AG09319 (cell line): Measurements from ENCODE around the gene P3H3.

Source experiments
- DNase-seq: peaks from one replicate; pipeline ENCODE4 v3.0.0-alpha.2; 2010; ENCODE audit warnings: low read depth; ENCODE audit errors: extremely low read depth
- CTCF ChIP-seq: IDR thresholded peaks from 2 replicates; pipeline ENCODE4 v1.5.1; 2011; ENCODE audit warnings: low read depth, mild to moderate bottlenecking, inconsistent platforms, low read length, moderate library complexity

The P3H3 gene

DNA sequence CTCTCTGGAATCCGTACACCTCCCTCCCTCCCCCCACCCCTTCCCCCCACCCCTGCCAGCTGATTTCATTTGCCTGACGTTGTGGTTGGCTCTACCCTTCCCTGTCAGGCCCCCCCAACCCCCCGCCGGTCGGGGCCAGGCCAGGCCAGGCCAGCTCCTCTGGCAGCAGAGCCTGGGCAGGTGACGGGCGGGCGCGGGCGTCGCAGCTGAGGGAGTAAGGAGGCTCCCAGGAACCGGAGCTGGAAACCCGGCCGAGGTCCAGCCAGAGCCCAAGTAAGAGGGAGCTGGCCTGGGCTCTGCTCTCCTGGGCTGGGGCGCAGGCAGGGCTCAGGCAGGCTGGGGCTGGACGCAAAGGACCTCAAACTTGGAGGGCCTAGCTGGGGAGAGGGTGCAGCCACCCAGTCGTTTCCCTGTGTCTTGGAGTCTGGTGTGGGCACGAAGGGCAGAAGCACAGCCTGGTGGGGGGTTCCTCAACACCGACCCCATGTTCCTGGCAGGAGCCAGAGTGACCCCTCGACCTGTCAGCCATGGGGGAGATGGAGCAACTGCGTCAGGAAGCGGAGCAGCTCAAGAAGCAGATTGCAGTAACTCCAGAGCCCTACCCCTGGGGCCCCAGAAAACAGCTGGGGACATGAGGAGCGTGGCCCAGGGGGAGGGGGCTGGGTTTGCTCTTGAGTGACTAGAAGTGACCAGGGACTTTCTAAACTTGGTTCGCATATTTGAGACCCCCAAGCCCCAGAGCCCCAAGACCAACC, 12.7 kb downstream of the P3H3 start, which contains the start of gene GNB3:
Gene GNB3, plus strand, starts transcription at position 165 of the 755 bp plus-strand sequence. Its CDS starts 363 bp downstream, at position 528.
- DNase-seq, result no peak
- no peak for TF ChIP-seq CTCF

DNA sequence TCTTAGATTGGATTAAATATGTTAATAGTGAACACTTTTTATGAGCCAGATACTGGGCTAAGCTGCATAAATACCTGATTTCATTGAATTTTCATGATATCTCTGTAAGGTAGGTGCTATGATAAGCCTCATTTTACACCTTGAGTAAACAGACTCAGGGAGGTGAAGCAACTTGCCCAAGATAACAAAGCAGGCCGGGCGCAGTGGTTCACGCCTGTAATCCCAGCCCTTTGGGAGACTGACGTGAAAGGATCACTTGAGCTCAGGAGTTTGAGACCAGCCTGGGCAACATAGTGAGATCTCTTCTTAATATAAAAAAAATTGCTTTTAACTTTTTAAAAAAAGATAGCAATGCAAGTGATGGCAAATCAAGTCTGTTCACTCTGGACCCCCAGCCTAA, 13.9 kb downstream of the P3H3 start:
- no peak for TF ChIP-seq CTCF
- no peak for DNase-seq

GRCh38 chr12:6843118-6843902, 15.1 kb downstream of the P3H3 start:
- TF ChIP-seq CTCF, result no peak
- DNase-seq, result no peak

DNA sequence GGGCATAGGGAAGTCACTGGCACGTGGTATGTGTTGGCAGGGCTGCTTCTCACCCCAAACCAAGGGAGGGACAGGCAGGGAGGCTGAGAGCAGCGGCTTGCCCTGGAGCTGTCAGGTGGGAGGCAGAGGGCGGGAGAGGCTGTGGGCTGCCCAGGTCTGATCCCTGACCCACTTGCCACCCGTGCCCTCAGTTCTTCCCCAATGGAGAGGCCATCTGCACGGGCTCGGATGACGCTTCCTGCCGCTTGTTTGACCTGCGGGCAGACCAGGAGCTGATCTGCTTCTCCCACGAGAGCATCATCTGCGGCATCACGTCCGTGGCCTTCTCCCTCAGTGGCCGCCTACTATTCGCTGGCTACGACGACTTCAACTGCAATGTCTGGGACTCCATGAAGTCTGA, 17.2 kb downstream of the P3H3 start:
- TF ChIP-seq CTCF, result no peak
- DNase-seq, result no peak

DNA sequence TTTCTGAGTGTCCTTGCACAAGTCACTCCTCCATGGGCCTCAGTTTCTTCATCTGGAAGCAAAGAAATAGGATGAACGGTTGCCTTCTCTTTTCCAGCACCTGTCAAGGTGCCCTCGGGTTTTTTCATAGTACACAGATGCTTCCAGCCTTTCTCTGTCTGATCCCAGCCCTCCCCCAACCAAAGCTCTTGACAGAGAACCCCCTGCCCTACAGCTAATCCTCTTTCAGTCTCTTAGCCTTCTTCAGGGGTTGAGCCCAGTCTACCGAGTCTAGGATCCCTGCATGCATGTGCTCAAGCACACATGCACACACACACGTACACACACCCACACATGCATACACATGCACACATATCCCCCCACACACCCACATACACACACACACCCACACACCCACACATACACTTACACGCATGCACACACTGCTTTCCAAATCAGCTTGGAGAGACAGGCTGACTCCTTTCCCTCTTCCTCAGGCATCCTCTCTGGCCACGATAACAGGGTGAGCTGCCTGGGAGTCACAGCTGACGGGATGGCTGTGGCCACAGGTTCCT, 18.2 kb downstream of the P3H3 start:
- no peak for TF ChIP-seq CTCF
- no peak for DNase-seq

GRCh38 chr12:6847676-6848075, 19.5 kb downstream of the P3H3 start:
- no peak for DNase-seq
- no peak for TF ChIP-seq CTCF

- no peak for DNase-seq
- no peak for TF ChIP-seq CTCF
Observed at GRCh38 chr12:6849427-6849826, 21.2 kb downstream of the P3H3 start.
